ENCODE results near the gene RFTN2.
"Not testable (repeated sequence)": the region's sequence is repeated elsewhere in the genome, so short reads cannot be mapped to it uniquely, and the experiment has no call there.

The RFTN2 gene

GRCh38 chr2:197600306-197600705, 75.1 kb downstream of the RFTN2 start:
- DNase-seq: no peak

GRCh38 chr2:197599285-197599965, 76.0 kb downstream of the RFTN2 start:
- DNase-seq: no peak

GRCh38 chr2:197598450-197598849, 76.9 kb downstream of the RFTN2 start:
- no peak for DNase-seq

GRCh38 chr2:197597166-197597565, 78.2 kb downstream of the RFTN2 start:
- no peak for DNase-seq

- no peak for DNase-seq
These were observed 78.6 kb downstream of the RFTN2 start for GRCh38 chr2:197596766-197597165.

GRCh38 chr2:197591339-197592072, 83.9 kb downstream of the RFTN2 start:
- DNase-seq: no peak

- DNase-seq: not testable (repeated sequence)
These were observed 88.1 kb downstream of the RFTN2 start for GRCh38 chr2:197587255-197587654.

GRCh38 chr2:197580166-197580565, 95.2 kb downstream of the RFTN2 start:
- not testable (repeated sequence) for DNase-seq

GRCh38 chr2:197578294-197578693, 97.1 kb downstream of the RFTN2 start:
- not testable (repeated sequence) for DNase-seq

GRCh38 chr2:197577446-197577845, 97.9 kb downstream of the RFTN2 start:
- no peak for DNase-seq

- no peak for DNase-seq
These were observed 98.8 kb downstream of the RFTN2 start for GRCh38 chr2:197576631-197577030.

GRCh38 chr2:197575987-197576386, 99.4 kb downstream of the RFTN2 start:
- DNase-seq: no peak

- DNase-seq: no peak
These were observed 101.8 kb downstream of the RFTN2 start for GRCh38 chr2:197573608-197574007.

GRCh38 chr2:197571627-197572271, 103.6 kb downstream of the RFTN2 start:
- DNase-seq: no peak

GRCh38 chr2:197560146-197560665, 115.2 kb downstream of the RFTN2 start:
- DNase-seq: no peak

- DNase-seq: no peak
These were observed 115.7 kb downstream of the RFTN2 start for GRCh38 chr2:197559681-197560080.

- DNase-seq: no peak
These were observed 117.0 kb downstream of the RFTN2 start for GRCh38 chr2:197558393-197558792.

GRCh38 chr2:197556456-197556855, 118.9 kb downstream of the RFTN2 start:
- DNase-seq: no peak

GRCh38 chr2:197555467-197555866, 119.9 kb downstream of the RFTN2 start:
- DNase-seq: no peak

GRCh38 chr2:197551260-197551659, 124.1 kb downstream of the RFTN2 start:
- DNase-seq: not testable (repeated sequence)

- no peak for DNase-seq
These were observed 126.8 kb downstream of the RFTN2 start for GRCh38 chr2:197548582-197548981.

GRCh38 chr2:197547163-197547900, 128.1 kb downstream of the RFTN2 start:
- DNase-seq: no peak

- no peak for DNase-seq
These were observed 132.2 kb downstream of the RFTN2 start for GRCh38 chr2:197543206-197543605.
